Stimulated activated memory B cell treated with anti-CD40 and anti-IgM and Interleukin-4, amounts not matched to agents 10 μg/mL and 1 μg/mL and 100 μg/mL, for 72 hours (primary cell): ENCODE measurements around the gene RIPK4.

ENCODE experiments used
- ATAC-seq: fragments of 150-1000 bp; cut with Tn5 transposase; 2 replicates; pipeline ENCODE4 v1.10.0; 2021
- H3K27ac Mint-ChIP-seq: one replicate; pipeline ENCODE4 v1.8.0; 2022; ENCODE audit warnings: mild to moderate bottlenecking, mixed read lengths
- H3K27me3 Mint-ChIP-seq: one replicate; pipeline ENCODE4 v1.8.0; 2022; ENCODE audit warnings: mixed read lengths
- H3K36me3 Mint-ChIP-seq: one replicate; pipeline ENCODE4 v1.8.0; 2022; ENCODE audit warnings: mixed read lengths
- H3K4me1 Mint-ChIP-seq: one replicate; pipeline ENCODE4 v1.8.0; 2022; ENCODE audit warnings: mixed read lengths
- H3K4me3 Mint-ChIP-seq: one replicate; pipeline ENCODE4 v1.8.0; 2022; ENCODE audit warnings: mild to moderate bottlenecking, moderate library complexity, mixed read lengths
- H3K9me3 Mint-ChIP-seq: one replicate; pipeline ENCODE4 v1.8.0; 2022; ENCODE audit warnings: mixed read lengths

The RIPK4 gene

GRCh38 chr21:41765973-41766882 lies 624 bp downstream of the RIPK4 start:
- peaks cover 46% of the 10 kb centered on the region for H3K4me1 Mint-ChIP-seq
- peaks cover 89% of the 10 kb centered on the region for H3K27me3 Mint-ChIP-seq
- no peak overlapping the region for H3K27ac Mint-ChIP-seq
- ATAC-seq = no peak
- H3K4me3 Mint-ChIP-seq = no peak overlapping the region
- H3K9me3 Mint-ChIP-seq = no peaks in the 10 kb centered on the region
- H3K36me3 Mint-ChIP-seq = no peaks in the 10 kb centered on the region

- Mint-ChIP-seq H3K27ac (no peak overlapping the region), H3K36me3 (no peaks in the 10 kb centered on the region), H3K9me3 (no peaks in the 10 kb centered on the region), H3K4me1 (peaks cover 54% of the 10 kb centered on the region), H3K4me3 (no peak overlapping the region), H3K27me3 (peaks cover 89% of the 10 kb centered on the region)
- no peak for ATAC-seq
Measured at GRCh38 chr21:41765420-41765821, 1.4 kb downstream of the RIPK4 start.

GRCh38 chr21:41764558-41765419 lies 2.1 kb downstream of the RIPK4 start:
- Mint-ChIP-seq H3K36me3 (no peaks in the 10 kb centered on the region), H3K27ac (no peak overlapping the region), H3K4me1 (peaks cover 54% of the 10 kb centered on the region), H3K27me3 (peaks cover 89% of the 10 kb centered on the region), H3K4me3 (no peak overlapping the region), H3K9me3 (no peaks in the 10 kb centered on the region)
- no peak for ATAC-seq

GRCh38 chr21:41763996-41764395 lies 2.9 kb downstream of the RIPK4 start:
- Mint-ChIP-seq H3K9me3 (no peaks in the 10 kb centered on the region), H3K27ac (no peak overlapping the region), H3K4me3 (no peak overlapping the region), H3K27me3 (peaks cover 89% of the 10 kb centered on the region), H3K4me1 (peaks cover 46% of the 10 kb centered on the region), H3K36me3 (no peaks in the 10 kb centered on the region)
- no peak for ATAC-seq

- Mint-ChIP-seq H3K27ac (no peak overlapping the region), H3K36me3 (no peaks in the 10 kb centered on the region), H3K9me3 (no peaks in the 10 kb centered on the region), H3K4me1 (peaks cover 41% of the 10 kb centered on the region), H3K27me3 (peaks cover 84% of the 10 kb centered on the region), H3K4me3 (no peak overlapping the region)
- ATAC-seq = no peak
Measured at GRCh38 chr21:41763398-41763931, 3.4 kb downstream of the RIPK4 start.

- no peak for ATAC-seq
- Mint-ChIP-seq H3K9me3 (no peaks in the 10 kb centered on the region), H3K4me3 (no peak overlapping the region), H3K4me1 (peaks cover 34% of the 10 kb centered on the region), H3K27me3 (peaks cover 76% of the 10 kb centered on the region), H3K27ac (no peak overlapping the region), H3K36me3 (no peaks in the 10 kb centered on the region)
Measured at GRCh38 chr21:41762753-41763152, 4.1 kb downstream of the RIPK4 start.

GRCh38 chr21:41761934-41762635 lies 4.8 kb downstream of the RIPK4 start:
- Mint-ChIP-seq H3K9me3 (no peaks in the 10 kb centered on the region), H3K36me3 (no peaks in the 10 kb centered on the region), H3K27ac (no peak overlapping the region), H3K27me3 (peaks cover 70% of the 10 kb centered on the region), H3K4me3 (peak overlapping the region; percentile 34), H3K4me1 (peaks cover 27% of the 10 kb centered on the region)
- ATAC-seq = no peak

GRCh38 chr21:41761211-41761933 lies 5.5 kb downstream of the RIPK4 start:
- H3K27me3 Mint-ChIP-seq = peaks cover 66% of the 10 kb centered on the region
- ATAC-seq = no peak

GRCh38 chr21:41760411-41760810 lies 6.4 kb downstream of the RIPK4 start:
- Mint-ChIP-seq H3K4me3 (no peak overlapping the region), H3K36me3 (no peaks in the 10 kb centered on the region), H3K27me3 (peaks cover 64% of the 10 kb centered on the region), H3K9me3 (no peaks in the 10 kb centered on the region), H3K4me1 (peaks cover 25% of the 10 kb centered on the region), H3K27ac (no peak overlapping the region)
- ATAC-seq = no peak

More at GRCh38 chr21:41761211-41761933, 5.5 kb downstream of the RIPK4 start:
- Mint-ChIP-seq H3K4me1 (peaks cover 25% of the 10 kb centered on the region), H3K4me3 (no peak overlapping the region), H3K36me3 (no peaks in the 10 kb centered on the region), H3K9me3 (no peaks in the 10 kb centered on the region), H3K27ac (no peak overlapping the region)

GRCh38 chr21:41759926-41760325 lies 6.9 kb downstream of the RIPK4 start:
- Mint-ChIP-seq H3K36me3 (no peaks in the 10 kb centered on the region), H3K4me3 (no peak overlapping the region), H3K27ac (no peak overlapping the region), H3K27me3 (peaks cover 59% of the 10 kb centered on the region), H3K9me3 (no peaks in the 10 kb centered on the region), H3K4me1 (peaks cover 25% of the 10 kb centered on the region)
- ATAC-seq = no peak

- H3K9me3 Mint-ChIP-seq = no peaks in the 10 kb centered on the region
- peaks cover 53% of the 10 kb centered on the region for H3K27me3 Mint-ChIP-seq
- peaks cover 25% of the 10 kb centered on the region for H3K4me1 Mint-ChIP-seq
- no peak overlapping the region for H3K4me3 Mint-ChIP-seq
- H3K36me3 Mint-ChIP-seq = no peaks in the 10 kb centered on the region
- no peak overlapping the region for H3K27ac Mint-ChIP-seq
- no peak for ATAC-seq
Measured at GRCh38 chr21:41759214-41759840, 7.5 kb downstream of the RIPK4 start.

- no peaks in the 10 kb centered on the region for H3K36me3 Mint-ChIP-seq
- H3K27me3 Mint-ChIP-seq = peaks cover 45% of the 10 kb centered on the region
- no peak overlapping the region for H3K4me3 Mint-ChIP-seq
- no peaks in the 10 kb centered on the region for H3K9me3 Mint-ChIP-seq
- ATAC-seq = no peak
- H3K27ac Mint-ChIP-seq = no peak overlapping the region
- H3K4me1 Mint-ChIP-seq = peaks cover 25% of the 10 kb centered on the region
Measured at GRCh38 chr21:41758550-41758949, 8.3 kb downstream of the RIPK4 start.

- H3K27me3 Mint-ChIP-seq = peaks cover 21% of the 10 kb centered on the region
- H3K27ac Mint-ChIP-seq = no peak overlapping the region
- no peaks in the 10 kb centered on the region for H3K36me3 Mint-ChIP-seq
- ATAC-seq = no peak
- H3K4me1 Mint-ChIP-seq = peaks cover 10% of the 10 kb centered on the region
- no peaks in the 10 kb centered on the region for H3K9me3 Mint-ChIP-seq
- no peak overlapping the region for H3K4me3 Mint-ChIP-seq
Measured at GRCh38 chr21:41755934-41756773, 10.7 kb downstream of the RIPK4 start.
